K562 (cell line): Measurements from ENCODE around the gene HAPSTR1. TPM values are rescaled to one million over a fixed set of nuclear protein-coding genes. Genes with fewer than 3 reads are reported as not detected.

Experiments
- BACH1 ChIP-seq: fragments of 200-800 bp; sonication (Bioruptor generic); IDR thresholded peaks from 2 replicates; pipeline ENCODE4 v1.6.1; 2016; ENCODE audit warnings: missing genetic modification characterization, missing compliant biosample characterization
- CTBP1 ChIP-seq: fragments of 450-650 bp; IDR thresholded peaks from 2 replicates; pipeline ENCODE4 v1.6.1; 2016; ENCODE audit warnings: borderline replicate concordance
- DPF2 ChIP-seq: fragments of 450-650 bp; IDR thresholded peaks from 2 replicates; pipeline ENCODE4 v1.6.1; 2016
- GTF2E2 ChIP-seq: fragments of 200-800 bp; sonication (Bioruptor generic); IDR thresholded peaks from 2 replicates; pipeline ENCODE4 v1.6.1; 2016; ENCODE audit warnings: missing genetic modification characterization, missing compliant biosample characterization
- HDAC8 ChIP-seq: fragments of 450-650 bp; IDR thresholded peaks from 2 replicates; pipeline ENCODE4 v1.6.1; 2016; ENCODE audit warnings: mild to moderate bottlenecking, missing genetic modification characterization, moderate library complexity, missing compliant biosample characterization
- KLF16 ChIP-seq: IDR thresholded peaks from 2 replicates; pipeline ENCODE4 v1.6.1; 2016; ENCODE audit warnings: antibody characterized with exemption
- NCOA6 ChIP-seq: fragments of 450-650 bp; IDR thresholded peaks from 2 replicates; pipeline ENCODE4 v1.6.1; 2017; ENCODE audit warnings: mild to moderate bottlenecking
- NFATC3 ChIP-seq: fragments of 450-650 bp; IDR thresholded peaks from 2 replicates; pipeline ENCODE4 v1.6.1; 2017; ENCODE audit warnings: mild to moderate bottlenecking
- POLR2AphosphoS5 ChIP-seq: IDR thresholded peaks from 2 replicates; pipeline ENCODE4 v1.6.1; 2011; ENCODE audit warnings: mild to moderate bottlenecking, low read depth, low read length, moderate library complexity; ENCODE audit not compliant: control insufficient read depth, insufficient read depth
- POLR2B ChIP-seq: fragments of 450-650 bp; IDR thresholded peaks from 2 replicates; pipeline ENCODE4 v1.6.1; 2018; ENCODE audit warnings: low read depth; ENCODE audit not compliant: partially characterized antibody
- STAT5B ChIP-seq: fragments of 250-450 bp; sonication (Bioruptor Pico); IDR thresholded peaks from 2 replicates; pipeline ENCODE4 v1.8.0; 2021; ENCODE audit warnings: mild to moderate bottlenecking, inconsistent platforms
- USF2 ChIP-seq: sonication (generic); formaldehyde crosslinking; IDR thresholded peaks from 2 replicates; pipeline ENCODE4 v1.5.0; 2020; ENCODE audit warnings: missing genetic modification reagents
- ZBTB49 ChIP-seq: sonication (generic); formaldehyde crosslinking; IDR thresholded peaks from 2 replicates; pipeline ENCODE4 v1.8.0; 2022; ENCODE audit warnings: missing genetic modification reagents, mild to moderate bottlenecking, borderline replicate concordance
- ZKSCAN8 ChIP-seq: fragments of 200-800 bp; sonication (Bioruptor generic); IDR thresholded peaks from 2 replicates; pipeline ENCODE4 v1.6.1; 2016; ENCODE audit warnings: missing genetic modification characterization, missing compliant biosample characterization
- ZNF311 ChIP-seq: fragments of 250-450 bp; sonication (Bioruptor Pico); IDR thresholded peaks from 2 replicates; pipeline ENCODE4 v1.4.0; 2020; ENCODE audit warnings: mild to moderate bottlenecking, moderate library complexity
- ZNF324 ChIP-seq: fragments of 250-450 bp; sonication (Bioruptor Pico); IDR thresholded peaks from 2 replicates; pipeline ENCODE4 v1.4.0; 2020; ENCODE audit warnings: mild to moderate bottlenecking
- polyA plus RNA-seq, 8 experiments: library from polyadenylated mRNA; depleted of rRNA in 4 of 8; stranded (reverse) in 5 of 8; unstranded in 3 of 8; fragments of >200 nt; fragmentation: Nextera tagmentation in 2 of 8; fragmentation: Illumina TruSeq in 1 of 8; extraction: Ambion mirVana in 2 of 8; extraction: Trizol in 1 of 8; gene quantifications; 2 replicates each; pipeline versions ENCODE4 v1.2.1 to v1.2.3, GENCODE V29; 2011 to 2014; ENCODE audit warnings: inconsistent platforms in 1 of 8, missing spikeins in 1 of 8
- total RNA-seq, 7 experiments: library from RNA; depleted of rRNA in 6 of 7; stranded (reverse); fragments of >200 nt in 6 of 7; fragmentation: Illumina TruSeq in 2 of 7; extraction: Trizol in 2 of 7; gene quantifications; 2 replicates each; pipeline versions ENCODE4 v1.2.1 to v1.2.3, GENCODE V29; 2011 to 2021; ENCODE audit warnings: low replicate concordance in 1 of 7
- TF ChIP-seq, protein P1 (sequence below): fragments of 450-650 bp; IDR thresholded peaks from 2 replicates; pipeline ENCODE4 v1.6.1; 2016
- TF ChIP-seq, protein P2 (sequence below): fragments of 250-450 bp; sonication (Bioruptor Pico); IDR thresholded peaks from 2 replicates; pipeline ENCODE4 v1.5.0; 2020; ENCODE audit warnings: mild to moderate bottlenecking, borderline replicate concordance
- TF ChIP-seq, protein P3 (sequence below): fragments of 250-450 bp; sonication (Bioruptor Pico); IDR thresholded peaks from 2 replicates; pipeline ENCODE4 v1.8.0; 2022; ENCODE audit warnings: inconsistent platforms

Gene HAPSTR1
- total and polyA plus RNA-seq, 9 of the 15 experiments (the other 6 are each of a cell fraction or from before 2014, with no cell fraction given), result 10.8 to 67.9 (median 36.5) TPM

DNA sequence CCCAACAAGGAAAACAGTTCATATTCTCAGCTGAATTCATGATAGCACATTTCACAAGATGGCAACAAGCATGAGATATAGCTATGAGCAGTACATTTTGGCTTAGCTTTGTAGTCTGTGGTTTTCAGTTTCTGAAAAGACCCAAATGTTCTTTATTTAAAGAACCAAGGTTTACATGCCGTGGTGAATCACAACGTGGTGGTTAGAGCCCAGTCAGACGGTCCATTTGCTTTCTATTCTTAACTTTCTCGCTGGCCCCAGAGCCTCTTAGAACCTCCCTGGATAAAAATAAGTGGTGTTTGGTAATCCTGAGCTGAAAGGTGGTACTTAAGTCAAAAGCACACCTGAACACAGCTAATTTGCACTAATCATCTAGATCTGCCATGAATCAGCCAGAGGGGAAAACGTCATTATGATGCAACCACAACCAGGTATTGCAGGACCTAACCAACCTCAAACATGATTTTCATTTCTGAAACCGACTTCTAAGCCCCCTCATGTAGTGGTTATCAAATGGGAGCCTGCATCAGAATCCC, 18.6 kb upstream of the HAPSTR1 start (continued):
- TF ChIP-seq, protein P1, sequence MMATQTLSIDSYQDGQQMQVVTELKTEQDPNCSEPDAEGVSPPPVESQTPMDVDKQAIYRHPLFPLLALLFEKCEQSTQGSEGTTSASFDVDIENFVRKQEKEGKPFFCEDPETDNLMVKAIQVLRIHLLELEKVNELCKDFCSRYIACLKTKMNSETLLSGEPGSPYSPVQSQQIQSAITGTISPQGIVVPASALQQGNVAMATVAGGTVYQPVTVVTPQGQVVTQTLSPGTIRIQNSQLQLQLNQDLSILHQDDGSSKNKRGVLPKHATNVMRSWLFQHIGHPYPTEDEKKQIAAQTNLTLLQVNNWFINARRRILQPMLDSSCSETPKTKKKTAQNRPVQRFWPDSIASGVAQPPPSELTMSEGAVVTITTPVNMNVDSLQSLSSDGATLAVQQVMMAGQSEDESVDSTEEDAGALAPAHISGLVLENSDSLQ, result peak; percentile 50
- TF ChIP-seq USF2 (CRISPR knock-in tag), result no peak
- TF ChIP-seq ZNF324 (CRISPR knock-in tag), result no peak
- TF ChIP-seq BACH1, result peak; percentile 32; the same call in 1 of the 2 replicates
- TF ChIP-seq NCOA6, result no peak
- no peak for TF ChIP-seq POLR2AphosphoS5
- no peak for TF ChIP-seq STAT5B
- no peak for TF ChIP-seq NFATC3
- no peak for TF ChIP-seq ZKSCAN8 (CRISPR knock-in tag)
- TF ChIP-seq, protein P2, sequence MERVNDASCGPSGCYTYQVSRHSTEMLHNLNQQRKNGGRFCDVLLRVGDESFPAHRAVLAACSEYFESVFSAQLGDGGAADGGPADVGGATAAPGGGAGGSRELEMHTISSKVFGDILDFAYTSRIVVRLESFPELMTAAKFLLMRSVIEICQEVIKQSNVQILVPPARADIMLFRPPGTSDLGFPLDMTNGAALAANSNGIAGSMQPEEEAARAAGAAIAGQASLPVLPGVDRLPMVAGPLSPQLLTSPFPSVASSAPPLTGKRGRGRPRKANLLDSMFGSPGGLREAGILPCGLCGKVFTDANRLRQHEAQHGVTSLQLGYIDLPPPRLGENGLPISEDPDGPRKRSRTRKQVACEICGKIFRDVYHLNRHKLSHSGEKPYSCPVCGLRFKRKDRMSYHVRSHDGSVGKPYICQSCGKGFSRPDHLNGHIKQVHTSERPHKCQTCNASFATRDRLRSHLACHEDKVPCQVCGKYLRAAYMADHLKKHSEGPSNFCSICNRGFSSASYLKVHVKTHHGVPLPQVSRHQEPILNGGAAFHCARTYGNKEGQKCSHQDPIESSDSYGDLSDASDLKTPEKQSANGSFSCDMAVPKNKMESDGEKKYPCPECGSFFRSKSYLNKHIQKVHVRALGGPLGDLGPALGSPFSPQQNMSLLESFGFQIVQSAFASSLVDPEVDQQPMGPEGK, result no peak
- TF ChIP-seq CTBP1, result peak; percentile 40; the same call in 1 of the 2 replicates
- no peak for TF ChIP-seq GTF2E2 (tag)
- peak; percentile 78 for TF ChIP-seq DPF2
- TF ChIP-seq POLR2B, result no peak
- TF ChIP-seq ZBTB49 (CRISPR knock-in tag), result no peak
- TF ChIP-seq KLF16, result no peak
- TF ChIP-seq, protein P3, sequence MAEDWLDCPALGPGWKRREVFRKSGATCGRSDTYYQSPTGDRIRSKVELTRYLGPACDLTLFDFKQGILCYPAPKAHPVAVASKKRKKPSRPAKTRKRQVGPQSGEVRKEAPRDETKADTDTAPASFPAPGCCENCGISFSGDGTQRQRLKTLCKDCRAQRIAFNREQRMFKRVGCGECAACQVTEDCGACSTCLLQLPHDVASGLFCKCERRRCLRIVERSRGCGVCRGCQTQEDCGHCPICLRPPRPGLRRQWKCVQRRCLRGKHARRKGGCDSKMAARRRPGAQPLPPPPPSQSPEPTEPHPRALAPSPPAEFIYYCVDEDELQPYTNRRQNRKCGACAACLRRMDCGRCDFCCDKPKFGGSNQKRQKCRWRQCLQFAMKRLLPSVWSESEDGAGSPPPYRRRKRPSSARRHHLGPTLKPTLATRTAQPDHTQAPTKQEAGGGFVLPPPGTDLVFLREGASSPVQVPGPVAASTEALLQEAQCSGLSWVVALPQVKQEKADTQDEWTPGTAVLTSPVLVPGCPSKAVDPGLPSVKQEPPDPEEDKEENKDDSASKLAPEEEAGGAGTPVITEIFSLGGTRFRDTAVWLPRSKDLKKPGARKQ (CRISPR knock-in tag), result no peak
- TF ChIP-seq ZNF311 (CRISPR knock-in tag), result peak; percentile 76
- no peak for TF ChIP-seq HDAC8 (tag)
